ENCODE measurements around the gene APOL1. TPM values are rescaled to one million over a fixed set of nuclear protein-coding genes. Genes with fewer than 3 reads are reported as not detected.
"Not testable (repeated sequence)": the region's sequence is repeated elsewhere in the genome, so short reads cannot be mapped to it uniquely, and the experiment has no call there.

The APOL1 gene
- polyA plus RNA-seq, 4 donors: 9.9 to 13.5 (median 12.0) TPM

DNA sequence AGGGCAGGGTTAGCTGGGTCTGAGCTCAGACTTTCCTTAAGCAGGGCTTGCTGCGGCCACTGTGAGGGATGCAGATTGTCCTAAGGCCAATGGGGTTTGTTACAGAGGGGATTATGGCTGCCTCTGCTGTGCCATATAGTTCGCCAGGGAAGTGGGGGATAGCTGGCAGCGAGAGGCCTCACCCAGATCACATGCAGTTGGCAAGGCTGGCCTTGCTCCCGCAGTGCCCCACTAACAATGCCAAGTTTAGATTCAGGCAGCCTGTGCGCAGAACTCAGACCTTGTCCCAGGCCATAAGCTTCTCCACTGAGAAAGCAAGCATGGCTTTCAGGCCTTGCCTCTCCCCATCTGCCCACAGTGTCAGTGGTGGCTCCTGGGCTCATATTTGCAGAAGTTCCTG is 8.9 kb upstream of the APOL1 start:
- DNase-seq (ENCODE audit: low read depth in 4 of 4, low spot score in 3 of 4): no peak

DNA sequence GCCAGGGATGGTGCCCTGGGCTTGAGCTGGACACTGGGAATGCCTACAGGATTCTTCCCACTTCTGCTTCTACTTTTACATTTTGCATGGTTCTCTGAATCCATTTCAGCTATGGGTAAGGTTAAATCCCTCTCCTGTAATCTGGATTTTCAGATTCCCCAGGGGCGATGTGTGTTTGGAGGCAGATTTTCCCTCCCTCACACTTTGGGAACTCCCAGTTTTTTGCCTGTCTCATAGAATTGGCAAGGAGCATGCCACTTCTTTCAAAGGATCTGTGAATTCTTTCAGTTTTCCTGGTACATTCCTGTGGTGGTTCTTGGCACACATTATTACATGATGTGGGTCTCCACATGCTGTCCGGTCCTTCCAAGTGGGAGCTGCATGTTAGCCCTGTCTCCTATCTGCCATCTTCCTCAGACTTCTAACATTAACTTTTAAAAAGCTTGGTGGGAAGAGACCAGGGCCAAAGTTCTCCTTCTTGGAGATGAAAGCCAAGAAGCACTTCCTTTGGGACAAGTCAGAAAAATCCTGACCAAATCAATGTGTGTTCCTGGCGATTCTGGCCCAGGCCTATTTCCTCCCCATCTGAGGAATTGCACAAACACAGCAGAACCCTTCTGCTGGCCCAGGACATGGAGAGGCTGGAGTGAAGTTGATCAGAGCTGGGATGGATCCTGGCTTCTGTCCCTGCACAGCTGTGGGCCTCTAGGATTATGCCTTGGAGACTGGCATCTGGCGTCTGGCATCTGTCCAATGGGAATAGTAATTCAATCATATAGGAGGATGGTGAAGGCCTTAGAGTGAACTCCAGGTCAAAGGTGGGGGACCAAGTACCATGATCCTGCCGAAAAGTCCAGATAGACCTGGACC is 8.2 kb upstream of the APOL1 start:
- DNase-seq (ENCODE audit: low read depth in 4 of 4, low spot score in 3 of 4): no peak

DNA sequence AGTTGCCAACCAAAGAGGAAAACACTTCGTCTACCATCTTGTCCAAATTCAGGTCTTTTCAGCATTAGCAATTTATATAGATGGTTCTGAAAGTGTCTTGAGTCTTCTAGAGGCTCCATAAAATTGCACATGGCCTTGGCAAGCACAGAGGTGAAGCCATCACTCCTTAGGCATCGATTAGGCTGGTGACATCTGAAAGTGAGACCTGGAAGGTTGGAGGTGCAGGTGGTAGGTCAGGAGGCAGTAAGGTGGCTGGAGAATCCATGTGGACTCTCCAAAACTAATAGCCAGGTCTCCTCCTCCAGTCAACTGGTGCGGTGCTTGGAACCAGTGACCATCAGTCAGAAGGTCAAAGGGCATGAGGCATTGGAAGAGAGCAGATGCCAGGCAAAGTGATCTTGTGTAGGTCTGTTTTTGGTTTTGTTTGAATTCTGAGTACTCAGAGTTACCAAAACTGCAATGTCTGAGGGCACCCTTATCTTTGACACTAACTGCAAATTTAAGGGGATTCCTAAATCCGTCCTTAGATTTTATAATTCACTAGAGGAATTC is 7.1 kb upstream of the APOL1 start:
- DNase-seq (ENCODE audit: low read depth in 4 of 4, low spot score in 3 of 4): no peak

DNA sequence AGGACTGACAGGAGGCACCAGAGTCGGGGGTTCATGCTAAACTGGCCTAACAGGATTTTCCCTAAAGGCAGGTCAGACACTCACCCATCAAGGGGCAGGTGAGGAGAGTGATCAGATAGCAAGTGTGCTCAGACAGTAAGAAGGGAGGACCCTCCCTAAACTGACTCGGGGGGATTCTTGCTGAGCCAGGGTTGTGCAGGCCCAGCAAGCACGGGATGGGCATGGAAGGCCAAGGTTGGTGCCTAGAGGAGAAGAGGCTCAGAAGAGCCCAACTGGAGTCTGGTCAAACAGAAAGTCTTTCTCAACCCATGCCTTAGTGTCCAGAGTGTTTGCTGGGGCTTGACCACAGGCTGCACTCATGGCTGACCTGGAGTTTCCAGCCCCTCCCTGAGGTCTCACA is 6.2 kb upstream of the APOL1 start:
- DNase-seq (ENCODE audit: low read depth in 4 of 4, low spot score in 3 of 4): no peak

DNA sequence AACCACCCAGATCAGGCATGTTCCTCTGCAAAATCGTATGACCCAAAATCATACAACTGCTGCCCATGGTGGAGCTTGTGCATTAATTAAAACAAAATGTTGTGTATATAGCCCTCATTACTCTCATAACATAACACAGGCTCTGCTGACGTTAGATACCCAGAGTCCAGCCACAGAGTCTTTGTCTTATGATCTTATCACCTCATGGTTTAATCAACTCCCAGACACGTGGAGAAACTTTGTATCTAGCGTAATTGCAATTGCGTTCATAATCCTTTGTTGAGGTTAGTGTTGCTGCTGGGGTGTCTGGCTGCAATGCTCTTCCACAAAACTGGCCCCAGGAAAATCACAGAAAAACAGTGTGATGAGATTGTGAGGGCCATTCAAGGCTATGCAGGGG is 5.0 kb upstream of the APOL1 start:
- DNase-seq (ENCODE audit: low read depth in 4 of 4, low spot score in 3 of 4): no peak

DNA sequence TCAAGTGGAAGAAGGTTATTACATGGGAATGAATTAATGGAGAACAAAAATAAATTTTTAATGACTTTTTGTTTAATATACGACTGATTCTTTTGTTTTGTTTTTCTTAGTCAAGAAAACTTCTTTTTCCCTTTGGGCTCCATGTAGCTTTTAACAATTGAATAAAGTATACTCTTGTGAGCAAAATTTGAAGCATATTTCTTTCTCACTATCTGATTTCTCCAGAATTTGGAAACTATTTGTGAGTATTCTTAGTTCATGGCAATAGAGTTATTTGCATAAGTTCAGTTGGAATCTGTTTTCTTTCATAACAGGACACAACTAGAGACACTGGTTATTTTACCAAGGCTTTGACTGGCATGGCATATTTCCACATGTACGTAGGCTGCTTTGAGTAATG is 3.8 kb upstream of the APOL1 start:
- no peak for DNase-seq (ENCODE audit: low read depth in 4 of 4, low spot score in 3 of 4)

DNA sequence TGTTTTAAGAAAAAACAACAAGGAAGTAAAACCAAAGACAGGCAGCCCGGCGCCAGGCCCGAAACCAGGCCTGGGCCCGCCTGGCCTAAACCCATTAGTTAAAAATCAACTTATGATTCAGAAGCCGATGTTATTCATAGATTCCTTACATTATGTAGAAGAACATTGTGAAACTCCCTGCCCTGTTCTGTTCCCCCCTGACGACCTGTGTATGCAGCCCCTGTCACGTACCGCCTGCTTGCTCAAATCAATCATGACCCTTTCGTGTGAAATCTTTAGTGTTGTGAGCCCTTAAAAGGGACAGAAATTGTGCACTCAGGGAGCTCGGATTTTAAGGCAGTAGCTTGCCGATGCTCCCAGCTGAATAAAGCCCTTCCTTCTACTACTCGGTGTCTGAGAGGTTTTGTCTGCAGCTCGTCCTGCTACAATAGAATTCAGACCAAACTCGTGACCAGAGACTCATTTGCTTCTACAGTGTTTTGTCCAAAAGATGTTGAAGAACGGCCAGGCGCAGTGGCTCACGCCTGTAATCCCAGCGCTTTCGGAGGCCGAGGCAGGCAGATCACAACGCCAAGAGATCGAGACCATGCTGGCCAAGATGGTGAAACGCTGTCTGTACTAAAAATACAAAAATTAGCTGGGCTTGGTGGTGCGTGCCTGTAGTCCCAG is 2.5 kb upstream of the APOL1 start:
- DNase-seq (ENCODE audit: low read depth in 4 of 4, low spot score in 3 of 4): not testable (repeated sequence)

DNA sequence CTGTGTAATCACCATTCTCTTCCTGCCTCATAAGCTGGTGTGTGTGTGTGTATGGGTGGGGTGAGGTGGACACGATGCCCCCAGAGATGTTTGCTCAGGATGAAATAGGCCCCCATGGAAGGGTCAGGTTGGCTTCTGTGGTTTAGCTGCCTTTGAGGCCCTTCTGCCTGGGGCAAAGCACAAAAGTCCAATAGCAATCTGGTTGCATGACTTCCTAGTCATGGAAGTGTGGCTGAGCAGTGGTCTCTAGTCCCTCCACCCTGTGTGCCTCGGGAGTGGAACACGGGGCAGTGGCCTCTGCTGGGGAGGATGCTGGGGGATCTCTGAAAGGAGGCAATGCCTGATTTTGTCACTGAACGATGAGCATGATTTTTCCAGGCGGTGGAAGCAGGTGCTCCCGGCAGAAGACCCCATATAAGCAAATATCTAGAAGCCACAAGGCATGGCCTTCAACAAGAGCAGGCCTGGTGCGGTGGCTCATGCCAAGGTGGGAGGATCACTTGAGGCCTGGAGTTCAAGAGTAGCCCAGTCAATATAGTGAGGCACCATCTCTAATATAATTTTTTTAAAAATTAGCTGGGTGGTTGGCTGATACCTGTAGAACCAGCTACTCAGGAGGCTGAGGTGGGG is 839 bp upstream of the APOL1 start:
- DNase-seq (ENCODE audit: low read depth in 4 of 4, low spot score in 3 of 4): not testable (repeated sequence)

DNA sequence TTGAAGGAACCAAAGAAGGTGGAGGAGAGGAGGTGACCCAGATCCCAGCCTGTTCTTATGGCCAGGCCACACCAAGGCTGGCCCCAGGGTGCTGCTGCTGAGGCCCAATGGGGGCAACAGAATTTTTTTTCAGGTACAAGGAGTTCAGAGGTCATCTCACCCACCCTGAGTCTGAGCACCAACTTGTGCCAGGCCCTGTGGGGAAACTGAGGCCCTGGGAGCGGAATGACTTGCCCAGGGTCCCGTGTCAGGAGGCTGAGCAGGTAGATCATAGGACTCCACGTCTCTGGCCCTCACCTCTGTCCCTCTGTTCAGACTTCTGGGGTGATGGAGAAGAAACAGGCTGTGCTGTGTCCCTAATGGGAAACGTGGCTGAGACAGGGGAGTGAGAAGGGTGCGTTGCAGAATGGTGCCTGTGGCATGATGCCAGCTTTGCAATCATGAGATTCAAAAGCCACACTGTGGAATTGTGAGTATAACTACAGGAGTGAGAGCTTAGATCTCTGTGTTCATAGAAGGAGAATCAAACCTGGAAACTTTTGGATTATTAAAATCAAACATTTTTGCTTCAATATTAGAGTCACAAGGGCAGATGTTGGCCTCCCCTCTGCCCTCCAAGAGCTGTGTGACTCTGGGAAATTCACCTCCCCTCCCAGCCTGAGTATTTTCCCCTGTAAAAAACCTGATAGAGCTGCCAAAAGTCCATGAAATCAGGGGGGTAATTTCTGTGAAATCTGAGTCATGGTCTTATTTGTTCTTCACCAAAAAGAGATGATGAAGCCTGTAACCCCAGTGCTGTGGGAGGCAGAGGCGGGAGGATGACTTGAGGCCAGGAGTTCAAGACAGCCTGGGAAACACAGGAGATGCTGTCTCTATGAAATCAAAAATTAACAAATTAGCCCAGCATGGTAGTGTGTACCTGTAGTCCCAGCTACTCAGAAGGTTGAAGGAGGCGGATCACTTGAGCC is 874 bp downstream of the APOL1 start:
- no peak for DNase-seq (ENCODE audit: low read depth in 4 of 4, low spot score in 3 of 4)

DNA sequence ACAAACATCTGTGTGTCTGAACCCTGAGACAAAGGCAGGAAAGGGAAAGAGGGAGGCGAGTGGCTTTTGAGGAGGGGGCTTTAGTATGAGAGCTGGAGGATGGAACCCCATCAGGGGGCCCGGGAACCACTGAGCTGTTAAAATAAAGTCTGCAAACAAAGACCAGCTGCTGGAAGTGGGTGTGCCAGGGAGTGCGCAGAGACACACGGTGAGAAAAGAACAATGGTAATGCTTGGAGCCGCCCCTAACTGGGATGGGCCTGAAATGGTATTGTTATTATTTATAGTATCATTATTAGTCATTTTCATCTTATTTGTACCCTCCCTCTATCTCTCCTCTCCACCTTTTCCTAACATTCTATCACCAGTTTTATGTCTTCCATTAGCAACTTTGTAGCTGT is 2.6 kb downstream of the APOL1 start:
- not testable (repeated sequence) for DNase-seq (ENCODE audit: low read depth in 4 of 4, low spot score in 3 of 4)

DNA sequence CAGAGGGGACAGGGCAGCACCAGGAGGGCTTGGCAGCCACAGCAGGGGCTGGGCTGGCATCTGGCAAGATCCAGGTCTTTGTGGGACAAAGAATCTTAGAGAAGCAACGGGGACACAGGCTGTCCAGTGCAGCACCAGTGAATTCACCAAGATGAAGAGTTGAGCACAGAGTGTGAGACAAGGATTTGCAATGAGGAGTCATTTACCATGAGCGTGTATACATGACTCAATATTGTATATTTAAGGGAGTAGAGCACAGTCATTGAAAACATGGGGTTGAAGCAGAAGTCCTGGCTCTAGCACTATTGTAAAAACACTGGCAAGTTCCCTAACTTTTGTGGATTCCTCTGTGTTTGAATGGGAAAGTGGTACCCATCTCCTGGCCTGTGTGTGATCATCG is 3.5 kb downstream of the APOL1 start:
- no peak for DNase-seq (ENCODE audit: low read depth in 4 of 4, low spot score in 3 of 4)

DNA sequence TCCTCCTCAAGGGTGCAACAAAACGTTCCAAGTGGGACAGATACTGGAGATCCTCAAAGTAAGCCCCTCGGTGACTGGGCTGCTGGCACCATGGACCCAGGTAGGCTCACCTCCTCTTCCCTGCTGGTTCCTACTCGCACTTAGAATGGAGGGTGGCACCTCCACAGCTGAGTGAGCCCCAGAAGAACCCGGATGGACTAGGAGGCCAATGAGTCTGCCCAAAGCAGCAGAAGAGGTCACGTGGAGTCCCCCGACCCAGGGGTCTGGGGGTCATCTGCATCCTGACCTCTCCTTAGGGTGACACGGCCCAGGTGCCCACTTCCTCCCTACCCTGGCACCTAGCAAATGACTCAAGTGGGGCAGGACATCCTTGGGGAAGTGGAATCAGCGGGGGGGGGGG is 4.4 kb downstream of the APOL1 start:
- no peak for DNase-seq (ENCODE audit: low read depth in 4 of 4, low spot score in 3 of 4)

DNA sequence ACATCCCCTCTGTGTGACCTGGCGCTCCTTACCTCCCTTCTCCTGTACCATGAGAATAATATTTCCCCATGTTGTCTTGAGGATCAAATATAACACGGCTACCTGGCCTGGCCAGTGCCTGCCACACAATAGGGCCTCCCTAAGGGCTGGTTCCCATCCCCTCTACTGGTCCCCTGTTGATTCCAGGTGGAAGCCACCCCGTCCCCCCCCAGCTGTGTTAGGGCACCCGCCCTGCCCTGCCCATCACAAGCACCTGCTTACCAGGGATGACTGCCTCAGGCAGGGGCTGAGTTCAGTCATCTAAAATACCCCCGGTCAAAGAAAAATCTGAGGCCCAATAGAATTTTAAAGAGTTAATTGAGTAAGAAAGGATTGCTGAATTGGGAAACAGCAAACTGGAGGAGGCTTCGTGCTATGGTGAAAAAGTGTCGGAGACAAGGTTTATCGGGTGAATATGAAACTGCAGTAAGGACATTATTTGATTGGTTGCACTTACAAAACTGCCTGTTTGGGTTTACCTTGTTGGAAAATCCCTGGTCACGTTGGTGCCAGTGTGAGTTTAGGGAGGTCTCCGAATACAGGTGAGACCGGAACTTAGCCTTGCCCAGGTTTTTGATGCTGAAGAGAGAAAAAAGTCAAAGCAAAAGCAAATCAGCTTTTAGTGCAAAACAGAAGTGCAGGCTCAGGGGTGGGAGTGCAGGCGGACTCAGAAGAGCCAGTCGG is 5.2 kb downstream of the APOL1 start:
- DNase-seq (ENCODE audit: low read depth in 4 of 4, low spot score in 3 of 4): no peak

DNA sequence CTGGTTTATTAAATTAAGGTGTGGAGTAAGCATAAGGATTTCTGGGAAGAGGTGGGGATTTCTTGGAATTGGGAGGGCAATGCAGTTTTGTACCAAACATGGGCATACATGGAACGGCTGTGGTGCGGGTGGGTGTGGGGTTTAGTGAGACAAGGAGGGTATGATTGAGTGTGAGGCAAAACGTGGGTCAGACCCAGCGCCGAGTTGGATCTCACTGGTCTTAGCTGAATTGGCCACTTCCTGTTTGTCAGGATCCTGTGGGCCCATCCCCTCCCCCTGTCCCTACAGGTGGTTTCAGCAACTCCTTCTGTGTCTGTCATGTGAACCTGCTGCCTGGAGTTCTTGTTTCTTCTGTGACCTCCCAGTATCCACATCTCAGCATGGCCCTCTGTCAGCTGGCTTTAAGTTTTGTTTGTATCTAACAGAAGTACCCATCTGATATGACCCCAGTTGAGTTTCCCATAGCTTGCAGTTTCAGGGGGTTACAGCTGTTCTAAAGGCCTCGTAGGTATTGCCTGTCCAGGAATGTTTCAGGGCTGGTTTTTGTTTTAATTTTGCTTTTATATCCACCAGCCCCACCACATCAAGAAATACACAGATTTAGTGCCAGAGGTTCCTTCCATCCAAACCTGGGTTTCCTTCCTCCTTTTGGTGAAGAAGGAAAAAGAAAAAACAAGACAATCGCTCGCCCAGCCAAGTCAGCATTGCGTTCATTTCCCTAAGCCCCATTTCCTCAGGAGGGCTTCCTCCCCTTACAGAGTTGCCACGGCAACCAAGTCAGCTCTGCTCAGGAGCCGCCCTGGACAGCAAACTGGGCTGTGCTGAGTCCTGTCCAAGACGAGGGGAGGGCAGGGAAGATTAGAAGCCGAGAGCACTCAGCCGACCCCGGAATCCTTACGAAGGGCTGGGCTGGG is 6.0 kb downstream of the APOL1 start:
- DNase-seq (ENCODE audit: low read depth in 4 of 4, low spot score in 3 of 4): no peak

DNA sequence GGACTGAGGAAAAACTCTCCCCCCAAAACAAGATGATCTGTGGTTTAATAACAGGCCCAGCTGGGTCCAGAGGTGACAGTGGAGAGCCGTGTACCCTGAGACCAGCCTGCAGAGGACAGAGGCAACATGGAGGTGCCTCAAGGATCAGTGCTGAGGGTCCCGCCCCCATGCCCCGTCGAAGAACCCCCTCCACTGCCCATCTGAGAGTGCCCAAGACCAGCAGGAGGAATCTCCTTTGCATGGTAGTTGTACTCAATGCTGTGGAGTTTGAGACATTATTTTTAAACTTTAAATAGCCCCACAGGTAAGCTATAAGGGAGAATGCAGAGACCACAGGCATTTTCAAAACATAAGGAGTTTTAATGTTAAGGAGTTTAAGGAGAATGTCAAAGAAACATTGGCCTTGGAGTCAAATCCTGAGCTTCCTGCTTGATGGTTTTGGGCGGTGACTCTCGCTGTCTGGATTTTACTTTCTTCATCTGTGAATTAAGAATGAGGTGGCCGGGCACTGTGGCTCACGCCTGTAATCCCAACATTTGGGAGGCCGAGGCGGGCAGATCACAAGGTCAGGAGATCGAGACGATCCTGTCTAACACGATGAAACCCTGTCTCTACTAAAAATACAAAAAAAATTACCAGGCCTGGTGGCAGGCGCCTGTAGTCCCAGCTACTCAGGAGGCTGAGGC is 6.8 kb downstream of the APOL1 start:
- DNase-seq (ENCODE audit: low read depth in 4 of 4, low spot score in 3 of 4): no peak

DNA sequence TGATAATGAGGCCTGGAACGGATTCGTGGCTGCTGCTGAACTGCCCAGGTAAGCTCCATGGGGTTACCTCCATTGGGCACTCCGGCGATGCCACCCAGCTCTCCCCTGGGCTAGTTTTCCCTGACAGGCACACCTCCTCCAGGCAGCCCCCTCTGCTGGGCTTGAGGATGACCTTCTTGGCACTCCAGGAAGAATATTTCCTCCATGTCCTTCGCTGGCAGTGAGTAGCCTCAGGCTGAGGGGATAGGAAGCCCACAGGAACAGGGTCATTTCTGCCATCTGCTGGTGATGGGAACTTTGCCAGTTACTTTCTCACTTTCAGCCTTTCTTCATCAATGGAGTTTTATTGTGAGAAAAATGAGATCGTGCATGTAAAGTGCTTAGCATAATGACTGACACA is 8.7 kb downstream of the APOL1 start:
- not testable (repeated sequence) for DNase-seq (ENCODE audit: low read depth in 4 of 4, low spot score in 3 of 4)

DNA sequence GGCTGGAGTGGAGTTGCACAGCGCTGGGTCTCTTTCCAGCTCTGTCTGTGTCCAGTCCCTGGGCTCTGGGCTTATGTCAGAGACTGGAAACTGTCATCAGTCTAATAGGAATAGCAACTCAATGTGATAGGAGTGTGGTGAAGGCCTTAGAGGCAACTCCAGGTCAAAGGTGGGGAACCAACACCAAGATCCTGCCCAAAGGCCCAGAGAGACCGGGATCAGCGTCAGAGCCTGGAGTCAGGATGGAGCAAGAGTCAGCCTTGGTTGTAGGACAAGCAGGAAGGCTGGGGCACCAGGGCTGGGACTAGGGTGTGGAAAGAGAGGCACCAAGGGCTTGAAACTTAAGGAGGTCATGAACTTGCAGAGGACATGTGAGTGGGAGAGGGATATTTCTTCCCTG is 9.4 kb downstream of the APOL1 start:
- DNase-seq (ENCODE audit: low read depth in 4 of 4, low spot score in 3 of 4): not testable (repeated sequence)

DNA sequence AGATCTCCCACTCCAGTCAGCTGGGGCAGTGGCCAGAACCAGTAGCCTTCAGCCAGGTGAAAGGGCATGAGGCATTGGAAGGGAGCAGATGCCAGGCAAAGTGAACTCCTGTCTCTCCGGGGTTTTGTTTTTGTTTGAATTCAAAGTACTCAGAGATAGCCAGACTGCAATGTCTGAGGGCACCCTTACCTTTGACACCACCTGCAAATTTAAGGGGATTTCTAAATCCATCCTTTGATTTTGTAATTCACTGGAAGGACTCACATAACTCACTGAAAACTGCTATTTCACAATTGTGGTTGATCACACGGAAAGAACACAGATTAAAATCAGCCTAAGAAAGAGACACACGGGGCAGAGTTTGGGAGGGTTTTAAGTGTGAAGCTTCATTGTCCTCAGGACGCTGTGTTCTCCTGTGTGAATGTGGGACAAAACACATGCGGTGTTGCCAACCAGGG is 10.3 kb downstream of the APOL1 start:
- DNase-seq (ENCODE audit: low read depth in 4 of 4, low spot score in 3 of 4): not testable (repeated sequence)

Measured in left renal pelvis (tissue), 4 donors.